Memory B cell (primary cell): Measurements from ENCODE around the gene WDR83.
"Not testable (repeated sequence)": the region's sequence is repeated elsewhere in the genome, so short reads cannot be mapped to it uniquely, and the experiment has no call there.

ENCODE experiments used
- ATAC-seq: fragments of 150-1000 bp; cut with Tn5 transposase; 2 replicates; pipeline ENCODE4 v1.10.0; 2021; ENCODE audit warnings: low read depth, mild to moderate bottlenecking, moderate library complexity
- DNase-seq, 2 donors: peaks; one replicate each; pipeline ENCODE4 v3.0.0; 2022; ENCODE audit warnings: low spot score in 2 of 2
- H3K27ac Mint-ChIP-seq: one replicate; pipeline ENCODE4 v1.8.0; 2022; ENCODE audit warnings: mild to moderate bottlenecking, moderate library complexity, mixed read lengths
- H3K27me3 Mint-ChIP-seq: one replicate; pipeline ENCODE4 v1.8.0; 2022; ENCODE audit warnings: mixed read lengths
- H3K36me3 Mint-ChIP-seq: one replicate; pipeline ENCODE4 v1.8.0; 2022; ENCODE audit warnings: mild to moderate bottlenecking, mixed read lengths
- H3K4me1 Mint-ChIP-seq: one replicate; pipeline ENCODE4 v1.8.0; 2022; ENCODE audit warnings: mixed read lengths
- H3K4me3 Mint-ChIP-seq: one replicate; pipeline ENCODE4 v1.8.0; 2022; ENCODE audit warnings: mild to moderate bottlenecking, moderate library complexity, mixed read lengths
- H3K9me3 Mint-ChIP-seq: one replicate; pipeline ENCODE4 v1.8.0; 2022; ENCODE audit warnings: mixed read lengths

Gene WDR83

DNA sequence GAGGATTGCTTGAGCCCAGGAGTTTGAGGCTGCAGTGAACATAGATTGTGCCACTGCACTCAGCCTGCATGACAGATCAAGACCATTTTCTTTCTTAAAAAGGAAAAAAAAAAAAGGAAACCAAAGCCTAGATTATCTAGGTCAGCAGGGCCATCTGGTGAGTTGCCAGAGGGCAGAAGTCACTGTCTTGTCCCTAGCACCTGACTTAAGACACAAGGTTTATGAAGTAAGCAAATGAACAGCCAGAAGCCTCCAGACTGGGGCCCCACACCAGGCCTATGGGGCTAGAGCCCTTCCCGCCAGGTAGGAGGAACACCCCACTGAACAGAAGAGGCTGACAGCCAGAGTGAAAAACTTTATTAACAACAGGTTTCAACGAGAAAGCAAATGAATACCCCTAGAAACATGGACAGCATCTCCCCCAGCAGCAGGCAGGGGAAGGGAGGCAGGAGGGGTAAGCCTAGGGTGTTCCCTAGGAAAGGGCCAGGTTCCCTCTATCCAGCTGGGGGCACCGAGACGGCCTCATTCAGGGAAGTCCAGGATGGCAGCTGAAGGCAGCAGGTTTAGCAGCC, 1.2 kb downstream of the WDR83 start:
- ATAC-seq (no peak), DNase-seq (no peak)
- H3K27me3 Mint-ChIP-seq = no peaks in the 10 kb centered on the region
- H3K9me3 Mint-ChIP-seq = no peaks in the 10 kb centered on the region
- peaks cover 2% of the 10 kb centered on the region for H3K36me3 Mint-ChIP-seq
- H3K4me3 Mint-ChIP-seq = peak overlapping the region; percentile 91
- H3K27ac Mint-ChIP-seq = peak overlapping the region; percentile 24
- H3K4me1 Mint-ChIP-seq = peaks cover 41% of the 10 kb centered on the region

GRCh38 chr19:12668346-12668745, 1.7 kb downstream of the WDR83 start:
- ATAC-seq = no peak
- Mint-ChIP-seq H3K9me3 (no peaks in the 10 kb centered on the region), H3K27ac (peak overlapping the region; percentile 100), H3K4me1 (peaks cover 41% of the 10 kb centered on the region), H3K27me3 (no peaks in the 10 kb centered on the region), H3K36me3 (peaks cover 2% of the 10 kb centered on the region), H3K4me3 (peak overlapping the region; percentile 91)
- no peak for DNase-seq

DNA sequence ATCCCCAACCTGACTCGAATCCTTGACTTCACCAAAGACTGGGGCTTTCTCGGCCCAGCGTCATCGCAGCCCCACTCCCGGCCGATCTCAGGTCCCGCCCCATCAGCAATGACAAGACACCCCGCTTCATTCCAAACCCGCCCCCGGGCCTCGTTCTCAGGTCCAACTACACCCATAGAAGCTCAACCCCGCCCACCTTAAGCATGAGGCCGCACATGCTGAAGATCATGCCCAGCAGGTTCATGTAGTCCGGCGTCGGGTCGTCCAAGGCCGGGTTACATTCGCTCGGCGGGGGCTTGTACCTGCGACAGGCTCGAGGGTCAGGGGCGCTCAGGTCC, 2.3 kb downstream of the WDR83 start:
- ATAC-seq = peak; percentile 21
- Mint-ChIP-seq H3K4me3 (peak overlapping the region; percentile 91), H3K27me3 (no peaks in the 10 kb centered on the region), H3K4me1 (peaks cover 41% of the 10 kb centered on the region), H3K9me3 (no peaks in the 10 kb centered on the region), H3K27ac (peak overlapping the region; percentile 100), H3K36me3 (peaks cover 4% of the 10 kb centered on the region)
- DNase-seq = peak; percentile 43 to 53

DNA sequence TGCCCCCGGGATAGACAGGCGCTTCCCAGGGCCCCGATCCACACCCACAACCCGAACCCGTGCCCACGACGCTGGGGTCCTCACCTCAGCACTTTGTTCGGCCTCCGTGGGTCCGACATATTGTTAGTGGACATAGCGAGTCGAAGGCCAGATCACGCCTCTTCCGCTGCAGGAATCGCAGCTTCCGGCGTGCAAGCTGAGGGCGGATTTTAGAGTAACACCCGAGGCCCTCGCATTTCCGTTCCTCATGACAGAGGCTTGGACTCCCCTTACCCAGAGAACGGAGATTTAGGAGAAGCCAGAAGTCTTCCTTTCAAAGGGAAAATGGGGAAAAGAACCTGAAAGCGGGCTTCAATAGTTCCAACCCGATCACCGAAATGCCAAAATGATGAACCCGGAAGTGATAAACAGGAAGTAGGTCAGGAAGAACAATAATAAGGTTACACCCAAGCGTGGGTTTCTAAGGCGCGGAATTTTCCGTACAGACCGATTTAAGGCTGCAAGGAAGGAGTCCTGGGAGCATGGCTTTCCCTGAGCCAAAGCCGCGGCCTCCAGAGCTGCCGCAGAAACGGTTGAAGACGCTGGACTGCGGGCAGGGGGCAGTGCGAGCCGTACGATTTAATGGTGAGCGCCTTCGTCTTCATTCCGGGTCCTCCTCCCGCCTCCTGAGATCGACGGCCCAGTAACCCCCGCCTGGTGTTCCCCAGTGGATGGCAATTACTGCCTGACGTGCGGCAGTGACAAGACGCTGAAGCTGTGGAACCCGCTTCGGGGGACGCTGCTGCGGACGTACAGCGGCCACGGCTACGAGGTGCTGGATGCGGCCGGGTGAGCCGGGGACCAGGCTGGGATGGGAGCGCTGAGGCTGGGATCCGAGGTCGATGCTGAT, 2.9 kb downstream of the WDR83 start:
- DNase-seq (peak; percentile 78 to 82), ATAC-seq (peak; percentile 10)
- no peaks in the 10 kb centered on the region for H3K27me3 Mint-ChIP-seq
- peak overlapping the region; percentile 91 for H3K4me3 Mint-ChIP-seq
- peaks cover 9% of the 10 kb centered on the region for H3K36me3 Mint-ChIP-seq
- peaks cover 40% of the 10 kb centered on the region for H3K4me1 Mint-ChIP-seq
- no peaks in the 10 kb centered on the region for H3K9me3 Mint-ChIP-seq
- H3K27ac Mint-ChIP-seq = peak overlapping the region; percentile 100

DNA sequence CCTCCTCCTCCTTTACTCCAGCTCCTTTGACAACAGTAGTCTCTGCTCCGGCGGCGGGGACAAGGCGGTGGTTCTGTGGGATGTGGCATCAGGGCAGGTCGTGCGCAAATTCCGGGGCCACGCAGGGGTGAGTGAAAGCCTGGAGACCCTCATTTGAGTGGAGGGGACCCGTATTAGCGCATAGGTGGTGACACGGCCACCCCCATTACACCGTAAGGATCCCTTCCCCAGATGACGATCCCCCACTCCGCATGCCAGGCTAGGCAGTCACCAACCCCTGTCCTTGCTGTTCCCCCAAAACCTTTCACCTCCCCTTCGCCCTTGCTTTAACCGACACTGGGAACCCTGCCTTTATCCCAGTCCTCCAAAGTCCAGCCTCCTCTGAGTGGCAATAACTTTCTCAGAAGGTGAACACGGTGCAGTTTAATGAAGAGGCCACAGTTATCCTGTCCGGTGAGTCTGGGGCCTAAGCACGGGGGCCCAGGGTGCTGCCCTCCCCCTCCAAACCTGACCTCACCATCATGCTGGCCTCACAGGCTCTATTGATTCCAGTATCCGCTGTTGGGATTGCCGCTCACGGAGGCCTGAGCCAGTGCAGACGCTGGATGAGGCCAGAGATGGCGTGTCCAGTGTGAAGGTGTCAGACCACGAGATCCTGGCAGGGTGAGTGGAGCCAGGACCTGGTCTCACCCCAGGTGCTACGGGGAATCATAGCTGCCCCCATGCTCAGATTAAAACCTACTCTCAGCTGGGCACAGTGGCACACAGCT, 3.7 kb downstream of the WDR83 start:
- peaks cover 33% of the 10 kb centered on the region for H3K4me1 Mint-ChIP-seq
- peak overlapping the region; percentile 100 for H3K27ac Mint-ChIP-seq
- ATAC-seq (no peak), DNase-seq (no peak)
- no peaks in the 10 kb centered on the region for H3K9me3 Mint-ChIP-seq
- peaks cover 10% of the 10 kb centered on the region for H3K36me3 Mint-ChIP-seq
- peak overlapping the region; percentile 91 for H3K4me3 Mint-ChIP-seq
- H3K27me3 Mint-ChIP-seq = no peaks in the 10 kb centered on the region

GRCh38 chr19:12672744-12673143, 6.1 kb downstream of the WDR83 start:
- ATAC-seq (no peak), DNase-seq (no peak)
- peaks cover 29% of the 10 kb centered on the region for H3K4me1 Mint-ChIP-seq
- no peaks in the 10 kb centered on the region for H3K9me3 Mint-ChIP-seq
- H3K4me3 Mint-ChIP-seq = no peak overlapping the region
- H3K27ac Mint-ChIP-seq = no peak overlapping the region
- H3K27me3 Mint-ChIP-seq = no peaks in the 10 kb centered on the region
- H3K36me3 Mint-ChIP-seq = peaks cover 18% of the 10 kb centered on the region

GRCh38 chr19:12675399-12675798, 8.8 kb downstream of the WDR83 start:
- ATAC-seq = no peak
- peaks cover 26% of the 10 kb centered on the region for H3K36me3 Mint-ChIP-seq
- no peaks in the 10 kb centered on the region for H3K9me3 Mint-ChIP-seq
- H3K4me3 Mint-ChIP-seq = no peak overlapping the region
- H3K27ac Mint-ChIP-seq = no peak overlapping the region
- no peak for DNase-seq
- H3K27me3 Mint-ChIP-seq = no peaks in the 10 kb centered on the region
- H3K4me1 Mint-ChIP-seq = peaks cover 15% of the 10 kb centered on the region

GRCh38 chr19:12675940-12676339, 9.3 kb downstream of the WDR83 start:
- DNase-seq (no peak), ATAC-seq (no peak)
- H3K27me3 Mint-ChIP-seq = no peaks in the 10 kb centered on the region
- H3K27ac Mint-ChIP-seq = peak overlapping the region; percentile 74
- H3K4me3 Mint-ChIP-seq = no peak overlapping the region
- H3K9me3 Mint-ChIP-seq = no peaks in the 10 kb centered on the region
- H3K36me3 Mint-ChIP-seq = peaks cover 27% of the 10 kb centered on the region
- H3K4me1 Mint-ChIP-seq = peaks cover 16% of the 10 kb centered on the region

- DNase-seq (peak; percentile 80 to 81), ATAC-seq (peak; percentile 41)
- peaks cover 28% of the 10 kb centered on the region for H3K36me3 Mint-ChIP-seq
- H3K9me3 Mint-ChIP-seq = no peaks in the 10 kb centered on the region
- H3K4me3 Mint-ChIP-seq = no peak overlapping the region
- no peaks in the 10 kb centered on the region for H3K27me3 Mint-ChIP-seq
- H3K27ac Mint-ChIP-seq = peak overlapping the region; percentile 74
- peaks cover 20% of the 10 kb centered on the region for H3K4me1 Mint-ChIP-seq
Observed at GRCh38 chr19:12676384-12676792, 9.8 kb downstream of the WDR83 start.

GRCh38 chr19:12676928-12677327, 10.3 kb downstream of the WDR83 start:
- peak overlapping the region; percentile 74 for H3K27ac Mint-ChIP-seq
- H3K36me3 Mint-ChIP-seq = peaks cover 28% of the 10 kb centered on the region
- no peaks in the 10 kb centered on the region for H3K27me3 Mint-ChIP-seq
- DNase-seq (no peak), ATAC-seq (no peak)
- H3K4me1 Mint-ChIP-seq = peaks cover 19% of the 10 kb centered on the region
- H3K4me3 Mint-ChIP-seq = no peak overlapping the region
- no peaks in the 10 kb centered on the region for H3K9me3 Mint-ChIP-seq

GRCh38 chr19:12678039-12678438, 11.4 kb downstream of the WDR83 start:
- not testable (repeated sequence) for H3K4me3 Mint-ChIP-seq, H3K27me3 Mint-ChIP-seq, DNase-seq, H3K9me3 Mint-ChIP-seq, ATAC-seq, H3K27ac Mint-ChIP-seq
- Mint-ChIP-seq H3K36me3 (peaks cover 26% of the 10 kb centered on the region), H3K4me1 (peaks cover 16% of the 10 kb centered on the region)

DNA sequence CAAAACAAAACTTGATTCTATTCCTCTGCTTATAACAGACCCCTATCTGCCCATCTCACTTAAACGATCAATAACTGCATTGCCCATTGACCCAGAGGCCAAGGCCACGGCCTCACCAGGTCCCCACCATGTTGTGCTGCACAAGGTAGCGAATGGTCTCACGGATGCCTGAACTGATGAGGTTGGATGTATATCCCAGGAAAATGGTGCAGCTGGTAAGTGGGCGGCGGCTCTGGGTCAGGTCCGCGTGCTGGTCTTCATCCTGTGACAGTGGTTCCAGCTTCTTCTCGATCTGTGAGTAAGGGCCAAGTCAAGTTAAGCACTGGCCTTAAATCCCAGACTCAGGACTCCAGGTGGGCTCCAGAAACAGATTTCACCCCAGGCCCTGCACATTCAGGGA, 13.4 kb downstream of the WDR83 start:
- no peak overlapping the region for H3K27ac Mint-ChIP-seq
- H3K4me3 Mint-ChIP-seq = peak overlapping the region; percentile 17
- peaks cover 18% of the 10 kb centered on the region for H3K36me3 Mint-ChIP-seq
- DNase-seq (no peak), ATAC-seq (no peak)
- H3K9me3 Mint-ChIP-seq = no peaks in the 10 kb centered on the region
- H3K27me3 Mint-ChIP-seq = no peaks in the 10 kb centered on the region
- H3K4me1 Mint-ChIP-seq = peaks cover 13% of the 10 kb centered on the region

DNA sequence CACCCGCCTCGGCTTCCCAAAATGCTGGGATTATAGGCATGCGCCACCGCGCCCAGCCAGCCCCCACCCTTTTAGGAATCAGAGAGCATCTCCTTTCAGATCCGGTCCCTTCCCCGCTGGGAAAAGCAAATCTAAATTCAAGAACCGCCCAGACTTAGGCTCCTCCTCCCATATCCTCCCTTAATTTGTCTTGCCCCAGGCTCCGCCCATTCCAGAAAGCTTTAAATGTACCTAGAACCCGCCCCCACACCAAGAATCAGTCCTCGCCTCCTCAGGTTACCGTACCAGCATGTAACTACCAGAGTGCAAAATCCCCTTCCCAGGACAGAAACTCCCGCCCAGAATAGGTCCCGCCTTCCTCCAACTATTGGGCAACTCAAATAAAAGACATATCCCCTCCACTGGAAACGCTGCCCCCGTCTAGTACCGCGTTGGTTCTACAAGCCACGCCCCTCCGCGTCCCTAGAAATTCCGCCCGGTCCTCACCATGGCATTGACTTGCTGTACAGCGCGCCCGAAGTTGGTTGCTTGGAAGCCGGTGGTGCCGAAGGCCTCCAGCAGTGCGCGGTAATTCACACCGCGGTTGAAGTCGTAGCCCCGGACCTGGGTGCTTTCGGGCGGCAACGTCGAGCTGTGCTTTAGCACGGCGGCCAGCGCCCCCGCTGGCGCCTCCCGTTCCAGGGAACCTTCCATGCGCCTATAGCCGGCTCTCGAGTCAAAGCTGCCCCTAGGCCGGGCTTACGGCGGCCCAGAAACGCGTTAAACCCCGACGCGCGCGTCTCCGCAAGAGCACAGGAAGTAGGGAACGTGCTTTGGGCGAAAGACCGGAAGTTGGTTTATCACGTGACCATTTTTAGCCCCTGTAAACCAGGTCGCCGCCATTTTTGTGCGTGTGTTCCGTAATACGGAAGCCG, 14.7 kb downstream of the WDR83 start, which contains the start of gene DHPS:
Gene DHPS, minus strand, starts transcription at position 807 of the 914 bp plus-strand sequence. Its CDS starts 114 bp downstream, at position 693.
- Mint-ChIP-seq H3K36me3 (peaks cover 17% of the 10 kb centered on the region), H3K4me1 (peaks cover 11% of the 10 kb centered on the region), H3K4me3 (peak within 1 kb of the TSS; percentile 86), H3K27ac (peak within 1 kb of the TSS; percentile 86), H3K9me3 (no peaks in the 10 kb centered on the region), H3K27me3 (no peaks in the 10 kb centered on the region)
- ATAC-seq = peak; percentile 79
- DNase-seq = peak; percentile 73 to 87
